K562 (cell line): ENCODE results near the gene ETS1. TPM values are rescaled to one million over a fixed set of nuclear protein-coding genes. Genes with fewer than 3 reads are reported as not detected.

Experiments used
- ATAC-seq: fragments of 200-7000 bp; cut with Tn5 transposase; 3 replicates; pipeline ENCODE4 v1.9.1; 2020; ENCODE audit warnings: moderate library complexity
- BruUV-seq: library from RNA; stranded (reverse); fragments of 400-500 nt; replicated peaks from 2 replicates; lab custom pipeline; 2021; lab: Mats Ljungman, UMichigan
- CTCF ChIA-PET: fragments of 300-600 bp; formaldehyde crosslinking; extraction: SDS; loops from one replicate; lab custom pipeline; 2021; ENCODE audit warnings: low intra/inter-chr PET ratio; lab: Yijun Ruan, JAX
- POLR2A ChIA-PET: fragments of 300-600, 350-650 bp; sonication (Branson Sonifier 250); formaldehyde crosslinking; extraction: SDS; loops from one replicate; lab custom pipeline; 2021; ENCODE audit warnings: antibody characterized with exemption, inconsistent platforms; lab: Yijun Ruan, JAX
- DNase-seq, 4 experiments: peaks; one replicate each; pipeline versions ENCODE4 v3.0.0 to v3.0.0-alpha.2; 2011 to 2018; ENCODE audit warnings: low spot score in 3 of 4, mixed read lengths in 3 of 4; ENCODE audit errors: extremely low read depth in 1 of 4
- FAIRE-seq: peaks from 2 replicates; lab custom pipeline; 2011; peaks lifted over from hg19 to GRCh38; lab: Jason Lieb, UNC
- H2AFZ ChIP-seq: 2 replicates; pipeline ENCODE4 v1.6.0; 2011; ENCODE audit warnings: low read depth, low read length, control low read depth, inconsistent platforms
- H3K27ac ChIP-seq: fragments of 200-600 bp; 3 replicates; pipeline ENCODE4 v1.8.0; 2011; ENCODE audit warnings: low read depth, mild to moderate bottlenecking, control low read depth, inconsistent platforms, low read length, moderate library complexity, mixed read lengths; ENCODE audit errors: extremely low read depth
- H3K27me3 ChIP-seq, 2 experiments: fragments of 300-600 bp in 1 of 2; 2 replicates in 1 of 2; 3 replicates in 1 of 2; pipeline versions ENCODE4 v1.6.0 to v1.8.0; 2011; ENCODE audit warnings: inconsistent platforms in 2 of 2, low read length in 2 of 2, mild to moderate bottlenecking in 1 of 2, mixed read lengths in 1 of 2, moderate library complexity in 1 of 2; ENCODE audit not compliant: control insufficient read depth in 2 of 2, insufficient read depth in 2 of 2
- H3K36me3 ChIP-seq: fragments of 300-600 bp; 3 replicates; pipeline ENCODE4 v1.8.0; 2011; ENCODE audit warnings: mild to moderate bottlenecking, low read length, inconsistent platforms; ENCODE audit not compliant: control insufficient read depth, insufficient read depth
- H3K4me1 ChIP-seq, 2 experiments: fragments of 200-600 bp in 1 of 2; replicated peaks in 1 of 2; 2 replicates in 1 of 2; 3 replicates in 1 of 2; pipeline versions ENCODE4 v1.5.1 to v1.8.0; 2011; ENCODE audit warnings: inconsistent platforms in 2 of 2, low read length in 2 of 2, mild to moderate bottlenecking in 1 of 2, mixed read lengths in 1 of 2, moderate library complexity in 1 of 2; ENCODE audit not compliant: control insufficient read depth in 2 of 2, insufficient read depth in 2 of 2
- H3K4me2 ChIP-seq: 2 replicates; pipeline ENCODE4 v1.6.1; 2011; ENCODE audit warnings: low read length, control low read depth, inconsistent platforms, mixed read lengths; ENCODE audit not compliant: insufficient read depth
- H3K4me3 ChIP-seq: fragments of 200-600 bp; sonication (generic), shearing (Covaris generic); 2 replicates; pipeline ENCODE4 v1.5.1; 2016; ENCODE audit warnings: control low read depth, inconsistent platforms
- H3K79me2 ChIP-seq: fragments of 200-600 bp; 3 replicates; pipeline ENCODE4 v1.8.0; 2011; ENCODE audit warnings: low read length, inconsistent platforms; ENCODE audit not compliant: control insufficient read depth, insufficient read depth
- H3K9ac ChIP-seq, 2 experiments: 2 replicates each; pipeline versions ENCODE4 v1.6.0 to v1.6.1; 2011; ENCODE audit warnings: low read depth in 2 of 2, low read length in 2 of 2, control low read depth in 1 of 2, inconsistent platforms in 1 of 2, mild to moderate bottlenecking in 1 of 2, mixed read lengths in 1 of 2; ENCODE audit not compliant: insufficient read depth in 1 of 2
- H3K9me1 ChIP-seq: one replicate; pipeline ENCODE4 v1.6.0; 2011; ENCODE audit warnings: inconsistent platforms, mild to moderate bottlenecking, low read length, moderate library complexity; ENCODE audit not compliant: control insufficient read depth, insufficient read depth
- H3K9me3 ChIP-seq: replicated peaks from 2 replicates; pipeline ENCODE4 v1.5.1; 2011; ENCODE audit warnings: low read depth, low read length, inconsistent platforms; ENCODE audit not compliant: control insufficient read depth, insufficient read depth
- H4K20me1 ChIP-seq: replicated peaks from 2 replicates; pipeline ENCODE4 v1.6.1; 2011; ENCODE audit warnings: low read length, inconsistent platforms, mixed read lengths; ENCODE audit not compliant: control insufficient read depth, insufficient read depth
- CEBPG ChIP-seq, 3 experiments: fragments of 200-800 bp in 1 of 3; sonication (Bioruptor generic) in 1 of 3; sonication (generic) in 1 of 3; formaldehyde crosslinking in 1 of 3; IDR thresholded peaks in 2 of 3; conservative IDR thresholded peaks in 1 of 3; 2 replicates each; pipeline versions ENCODE4 v1.6.1 to v1.8.0; 2016 to 2022; ENCODE audit warnings: missing compliant biosample characterization in 2 of 3, missing genetic modification characterization in 2 of 3, mild to moderate bottlenecking in 1 of 3, missing genetic modification reagents in 1 of 3
- DACH1 ChIP-seq: fragments of 450-650 bp; IDR thresholded peaks from 2 replicates; pipeline ENCODE4 v1.6.1; 2018; ENCODE audit not compliant: partially characterized antibody
- GTF3C2 ChIP-seq: IDR thresholded peaks from 3 replicates; pipeline ENCODE4 v1.6.1; 2011; ENCODE audit warnings: borderline replicate concordance, mild to moderate bottlenecking, moderate library complexity; ENCODE audit not compliant: insufficient read length; ENCODE audit errors: extremely low read depth
- HSF4 ChIP-seq: fragments of 250-450 bp; sonication (Bioruptor Pico); IDR thresholded peaks from 2 replicates; pipeline ENCODE4 v2.1.2; 2022; ENCODE audit warnings: mild to moderate bottlenecking, moderate library complexity, borderline replicate concordance
- NFRKB ChIP-seq: fragments of 450-650 bp; IDR thresholded peaks from 2 replicates; pipeline ENCODE4 v1.6.1; 2016; ENCODE audit warnings: low read depth
- TAF15 ChIP-seq: fragments of 200-400 bp; formaldehyde crosslinking; IDR thresholded peaks from 2 replicates; pipeline ENCODE4 v1.6.1; 2017; ENCODE audit warnings: mild to moderate bottlenecking, low read depth, low read length, moderate library complexity
- ZNF512 ChIP-seq: IDR thresholded peaks from 2 replicates; pipeline ENCODE4 v1.6.1; 2016; ENCODE audit warnings: missing genetic modification characterization, missing compliant biosample characterization
- ZNF77 ChIP-seq: fragments of 250-450 bp; sonication (Bioruptor Pico); IDR thresholded peaks from 2 replicates; pipeline ENCODE4 v1.5.0; 2020
- in situ Hi-C: fragments of 300-500 bp; cut with MboI; formaldehyde crosslinking; loops from 4 replicates; pipeline ENCODE4 v1.15.0; 2018; ENCODE audit warnings: inconsistent platforms, mixed read lengths
- intact Hi-C: fragments of 100-400 bp; cut with micrococcal nuclease; formaldehyde crosslinking; loops from 2 replicates; pipeline ENCODE4 v1.14.2; 2022
- polyA plus RNA-seq, 8 experiments: library from polyadenylated mRNA; depleted of rRNA in 4 of 8; stranded (reverse) in 5 of 8; unstranded in 3 of 8; fragments of >200 nt; fragmentation: Nextera tagmentation in 2 of 8; fragmentation: Illumina TruSeq in 1 of 8; extraction: Ambion mirVana in 2 of 8; extraction: Trizol in 1 of 8; gene quantifications; 2 replicates each; pipeline versions ENCODE4 v1.2.1 to v1.2.3, GENCODE V29; 2011 to 2014; ENCODE audit warnings: inconsistent platforms in 1 of 8, missing spikeins in 1 of 8
- total RNA-seq, 7 experiments: library from RNA; depleted of rRNA in 6 of 7; stranded (reverse); fragments of >200 nt in 6 of 7; fragmentation: Illumina TruSeq in 2 of 7; extraction: Trizol in 2 of 7; gene quantifications; 2 replicates each; pipeline versions ENCODE4 v1.2.1 to v1.2.3, GENCODE V29; 2011 to 2021; ENCODE audit warnings: low replicate concordance in 1 of 7

ETS1 gene
- total and polyA plus RNA-seq, 9 of the 15 experiments (the other 6 are each of a cell fraction or from before 2014, with no cell fraction given), result 0.04 to 1.4 (median 0.23) TPM

- intact Hi-C loops, result no loop called here
- FAIRE-seq (no peak), ATAC-seq (no peak)
These were observed 109.1 kb downstream of the ETS1 start for GRCh38 chr11:128478305-128478704.

More at GRCh38 chr11:128478305-128478704, 109.1 kb downstream of the ETS1 start:
- no TSS peak for BruUV-seq
- DNase-seq, result no peak
- CTCF ChIA-PET, result no interaction called here
- Histone ChIP-seq H3K4me1 (peaks cover 0 to 6% of the 10 kb centered on the region in 2 experiments; a peak in 3 of 5 replicates), H3K27me3 (peaks cover 0 to 4% of the 10 kb centered on the region in 2 experiments; a peak in 1 of 5 replicates), H3K4me3 (no peak overlapping the region), H3K36me3 (no peaks in the 10 kb centered on the region), H3K27ac (no peak overlapping the region), H3K79me2 (no peaks in the 10 kb centered on the region), H3K9me3 (no peaks in the 10 kb centered on the region), H3K9ac (no peak overlapping the region), H2AFZ (no peak overlapping the region), H4K20me1 (no peaks in the 10 kb centered on the region), H3K4me2 (no peak overlapping the region), H3K9me1 (no peaks in the 10 kb centered on the region)
- in situ Hi-C loops, result no loop called here
- no peak for TF ChIP-seq DACH1
- TF ChIP-seq NFRKB, result no peak
- no peak for TF ChIP-seq TAF15
- no peak for TF ChIP-seq GTF3C2
- no peak for TF ChIP-seq CEBPG (CRISPR knock-in tag; IDR thresholded peaks at IDR 0.05)
- TF ChIP-seq CEBPG (tag; conservative IDR thresholded peaks at IDR 0.05 in 1 of 2, IDR thresholded peaks at IDR 0.05 in 1 of 2), result no peak
- no peak for TF ChIP-seq HSF4 (CRISPR knock-in tag)
- TF ChIP-seq ZNF77 (CRISPR knock-in tag), result no peak
- TF ChIP-seq ZNF512 (tag), result peak; percentile 43; the same call in 1 of the 2 replicates
- POLR2A ChIA-PET, result no interaction called here
